ENCODE data around the gene ZIK1.

- TF ChIP-seq MAX (IDR thresholded peaks at IDR 0.05) (no peak), EP300 (IDR thresholded peaks at IDR 0.05; ENCODE audit: borderline replicate concordance) (no peak)
Observed at GRCh38 chr19:57557659-57558058, 26.3 kb upstream of the ZIK1 start.
